Stimulated activated CD4-positive, alpha-beta T cell treated with anti-CD3 and anti-CD28 coated beads, Interleukin-1b, Interleukin-23, amount 100 ng/mL, for 24 hours (primary cell): ENCODE data around the gene GPC5.

ENCODE experiments used
- DNase-seq, 4 experiments: peaks; one replicate each; pipeline ENCODE4 v3.0.0-alpha.2; 2020; ENCODE audit warnings: low read depth in 4 of 4, low spot score in 1 of 4

Gene GPC5

GRCh38 chr13:91454666-91455065 is 56.2 kb downstream of the GPC5 start:
- no peak for DNase-seq

- DNase-seq, result no peak
Measured at GRCh38 chr13:91456837-91457236, 58.4 kb downstream of the GPC5 start.

- DNase-seq, result no peak
Measured at GRCh38 chr13:91459485-91459884, 61.1 kb downstream of the GPC5 start.

GRCh38 chr13:91464336-91464735 is 65.9 kb downstream of the GPC5 start:
- no peak for DNase-seq

- DNase-seq, result no peak
Measured at GRCh38 chr13:91467236-91467635, 68.8 kb downstream of the GPC5 start.

GRCh38 chr13:91468301-91468700 is 69.9 kb downstream of the GPC5 start:
- DNase-seq, result no peak

GRCh38 chr13:91470084-91470621 is 71.7 kb downstream of the GPC5 start:
- no peak for DNase-seq

- no peak for DNase-seq
Measured at GRCh38 chr13:91470681-91471080, 72.3 kb downstream of the GPC5 start.

- no peak for DNase-seq
Measured at GRCh38 chr13:91482427-91482826, 84.0 kb downstream of the GPC5 start.

- no peak for DNase-seq
Measured at GRCh38 chr13:91491980-91492379, 93.6 kb downstream of the GPC5 start.

- no peak for DNase-seq
Measured at GRCh38 chr13:91493442-91493841, 95.0 kb downstream of the GPC5 start.

GRCh38 chr13:91498298-91498697 is 99.9 kb downstream of the GPC5 start:
- no peak for DNase-seq

GRCh38 chr13:91504216-91504615 is 105.8 kb downstream of the GPC5 start:
- DNase-seq, result no peak

GRCh38 chr13:91506759-91507158 is 108.3 kb downstream of the GPC5 start:
- no peak for DNase-seq

- no peak for DNase-seq
Measured at GRCh38 chr13:91510058-91510457, 111.6 kb downstream of the GPC5 start.

GRCh38 chr13:91513790-91514189 is 115.4 kb downstream of the GPC5 start:
- DNase-seq, result no peak

GRCh38 chr13:91516799-91517198 is 118.4 kb downstream of the GPC5 start:
- DNase-seq, result no peak

GRCh38 chr13:91520952-91521351 is 122.5 kb downstream of the GPC5 start:
- DNase-seq, result no peak

GRCh38 chr13:91523116-91523515 is 124.7 kb downstream of the GPC5 start:
- DNase-seq, result no peak

- no peak for DNase-seq
Measured at GRCh38 chr13:91526543-91527033, 128.2 kb downstream of the GPC5 start.

- DNase-seq, result no peak
Measured at GRCh38 chr13:91529739-91530482, 131.5 kb downstream of the GPC5 start.

- DNase-seq, result no peak
Measured at GRCh38 chr13:91531646-91532045, 133.2 kb downstream of the GPC5 start.

- no peak for DNase-seq
Measured at GRCh38 chr13:91533354-91533753, 134.9 kb downstream of the GPC5 start.
